GM18519 (cell line): ENCODE data around the gene F8.
A peak's percentile ranks its signal among the peaks of the same experiment; 100 is the strongest.
"Not testable (repeated sequence)": the region's sequence is repeated elsewhere in the genome, so short reads cannot be mapped to it uniquely, and the experiment has no call there.

Experiments used
- ATAC-seq: cut with Tn5 transposase; IDR thresholded peaks from one replicate; pipeline ENCODE4 v1.9.1; 2021; ENCODE audit warnings: mild to moderate bottlenecking, moderate library complexity; ENCODE audit not compliant: unreplicated experiment, low FRiP score

The F8 gene

GRCh38 chrX:154819771-154820341 lies 202.7 kb downstream of the F8 start:
- no peak for ATAC-seq

- ATAC-seq: no peak
Observed at GRCh38 chrX:154818916-154819770, 203.4 kb downstream of the F8 start.

GRCh38 chrX:154817048-154817618 lies 205.4 kb downstream of the F8 start:
- not testable (repeated sequence) for ATAC-seq

GRCh38 chrX:154816326-154816898 lies 206.1 kb downstream of the F8 start:
- not testable (repeated sequence) for ATAC-seq

- ATAC-seq: no peak
Observed at GRCh38 chrX:154815274-154815818, 207.2 kb downstream of the F8 start.

GRCh38 chrX:154813801-154814200 lies 208.7 kb downstream of the F8 start:
- ATAC-seq: no peak

- no peak for ATAC-seq
Observed at GRCh38 chrX:154812341-154813101, 210.0 kb downstream of the F8 start.

GRCh38 chrX:154809939-154810665 lies 212.4 kb downstream of the F8 start:
- no peak for ATAC-seq

- no peak for ATAC-seq
Observed at GRCh38 chrX:154806837-154807501, 215.6 kb downstream of the F8 start.

- ATAC-seq: no peak
Observed at GRCh38 chrX:154805696-154806091, 216.8 kb downstream of the F8 start.

- peak; percentile 71 for ATAC-seq
Observed at GRCh38 chrX:154804957-154805695, 217.4 kb downstream of the F8 start, which contains the start of gene MPP1. Gene MPP1, minus strand, starts transcription at chrX:154805485. Its CDS starts 112 bp downstream, at chrX:154805373.

GRCh38 chrX:154804261-154804956 lies 218.1 kb downstream of the F8 start:
- ATAC-seq: no peak

- no peak for ATAC-seq
Observed at GRCh38 chrX:154802947-154803346, 219.6 kb downstream of the F8 start.

GRCh38 chrX:154800478-154801210 lies 221.9 kb downstream of the F8 start:
- ATAC-seq: no peak

- ATAC-seq: no peak
Observed at GRCh38 chrX:154799556-154800348, 222.8 kb downstream of the F8 start.

- no peak for ATAC-seq
Observed at GRCh38 chrX:154797006-154797405, 225.5 kb downstream of the F8 start.
